Gastrocnemius medialis (tissue), 4 donors: ENCODE results near the gene TRIM67.

Experiments used
- POLR2A ChIP-seq, 2 donors: fragments of 450-650 bp; IDR thresholded peaks; one replicate each; pipeline ENCODE4 v1.6.1; 2017; ENCODE audit warnings: antibody characterized with exemption in 2 of 2, mild to moderate bottlenecking in 2 of 2, moderate library complexity in 2 of 2
- TF ChIP-seq, protein P1 (sequence below), 5 experiments: fragments of 450-650 bp in 3 of 5; fragments of 200-600 bp in 2 of 5; sonication (generic) in 2 of 5; IDR thresholded peaks in 4 of 5; conservative IDR thresholded peaks in 1 of 5; 1 replicate in 4 of 5; 2 replicates in 1 of 5; pipeline ENCODE4 v1.5.1; 2016 to 2019; ENCODE audit warnings: antibody characterized with exemption in 5 of 5, mild to moderate bottlenecking in 3 of 5, moderate library complexity in 3 of 5

DNA sequence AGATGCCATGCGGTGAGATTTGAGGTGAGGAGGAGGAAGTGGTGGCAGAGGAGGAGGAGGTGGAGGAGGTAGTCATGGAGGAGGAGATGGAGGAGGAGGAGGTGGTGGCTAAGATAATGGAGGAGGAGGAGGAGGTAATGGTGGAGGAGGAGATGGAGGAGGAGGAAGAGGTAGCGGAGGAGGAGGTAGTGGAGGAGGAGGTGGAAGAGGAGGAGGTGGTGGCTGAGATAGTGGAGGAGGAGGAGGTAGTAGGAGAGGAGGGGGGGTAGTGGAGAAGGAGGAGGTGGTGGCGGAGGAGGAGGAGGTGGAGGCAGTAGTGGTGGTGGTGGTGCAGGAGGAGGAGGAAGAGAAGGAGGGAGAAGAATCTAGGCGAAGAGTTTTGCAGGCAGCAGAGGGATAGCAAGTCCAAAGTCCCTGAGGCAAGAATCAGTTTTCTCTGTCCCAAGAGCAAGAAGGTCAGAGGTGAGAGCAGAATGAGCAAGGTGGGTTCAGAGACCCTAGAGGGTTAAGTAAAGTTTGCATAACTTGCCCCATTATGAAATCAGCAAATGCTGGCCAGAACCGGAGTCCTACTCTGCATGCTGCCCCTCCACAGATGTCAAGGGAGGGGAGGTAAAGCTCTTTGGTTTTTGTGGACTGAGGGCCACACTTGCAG is 40.2 kb downstream of the TRIM67 start:
- TF ChIP-seq, protein P1, sequence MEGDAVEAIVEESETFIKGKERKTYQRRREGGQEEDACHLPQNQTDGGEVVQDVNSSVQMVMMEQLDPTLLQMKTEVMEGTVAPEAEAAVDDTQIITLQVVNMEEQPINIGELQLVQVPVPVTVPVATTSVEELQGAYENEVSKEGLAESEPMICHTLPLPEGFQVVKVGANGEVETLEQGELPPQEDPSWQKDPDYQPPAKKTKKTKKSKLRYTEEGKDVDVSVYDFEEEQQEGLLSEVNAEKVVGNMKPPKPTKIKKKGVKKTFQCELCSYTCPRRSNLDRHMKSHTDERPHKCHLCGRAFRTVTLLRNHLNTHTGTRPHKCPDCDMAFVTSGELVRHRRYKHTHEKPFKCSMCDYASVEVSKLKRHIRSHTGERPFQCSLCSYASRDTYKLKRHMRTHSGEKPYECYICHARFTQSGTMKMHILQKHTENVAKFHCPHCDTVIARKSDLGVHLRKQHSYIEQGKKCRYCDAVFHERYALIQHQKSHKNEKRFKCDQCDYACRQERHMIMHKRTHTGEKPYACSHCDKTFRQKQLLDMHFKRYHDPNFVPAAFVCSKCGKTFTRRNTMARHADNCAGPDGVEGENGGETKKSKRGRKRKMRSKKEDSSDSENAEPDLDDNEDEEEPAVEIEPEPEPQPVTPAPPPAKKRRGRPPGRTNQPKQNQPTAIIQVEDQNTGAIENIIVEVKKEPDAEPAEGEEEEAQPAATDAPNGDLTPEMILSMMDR (IDR thresholded peaks at IDR 0.05 in 4 of 5, conservative IDR thresholded peaks at IDR 0.05 in 1 of 5) = no peak
- no peak for TF ChIP-seq POLR2A (IDR thresholded peaks at IDR 0.05)
